ENCODE data around the gene EFNA5. TPM values are rescaled to one million over a fixed set of nuclear protein-coding genes. Genes with fewer than 3 reads are reported as not detected.

The EFNA5 gene
- total and polyA plus RNA-seq, 2 of the 8 experiments (the other 6 are each of a cell fraction or from before 2014, with no cell fraction given) = 9.6 to 21.8 TPM

- H3K36me3 ChIP-seq (ENCODE audit: control insufficient read depth in 2 of 4, insufficient read depth in 4 of 4, low read length in 3 of 4) = no peaks in the 10 kb centered on the region
- no peaks in the 10 kb centered on the region for H3K27me3 ChIP-seq (replicated peaks in 1 of 4; ENCODE audit: control insufficient read depth in 3 of 4, extremely low read depth in 1 of 4, insufficient read depth in 3 of 4, low read length in 3 of 4)
- DNase-seq (ENCODE audit: low read depth in 1 of 2, low spot score in 2 of 2) (no peak), FAIRE-seq (no peak)
- H3K56ac ChIP-seq (replicated peaks; ENCODE audit: insufficient read length, low read depth, low read length) = no peak overlapping the region
- no peak overlapping the region for H3K4ac ChIP-seq (replicated peaks; ENCODE audit: insufficient read length, low read depth, low read length)
- H3K27ac ChIP-seq (ENCODE audit: low read depth, low read length) = no peak overlapping the region
- no peak overlapping the region for H3K23ac ChIP-seq (ENCODE audit: insufficient read length)
- H3K4me2 ChIP-seq (ENCODE audit: insufficient read depth in 1 of 2, low read depth in 2 of 2, low read length in 2 of 2) = no peak overlapping the region; a peak in 1 of 4 replicates
- H4K5ac ChIP-seq (ENCODE audit: insufficient read length, low read depth, low read length) = no peak overlapping the region
- H3K4me1 ChIP-seq (replicated peaks in 1 of 4; ENCODE audit: control insufficient read depth in 3 of 4, insufficient read depth in 4 of 4, low read length in 3 of 4) = peaks cover 0 to 16% (median 4%) of the 10 kb centered on the region in 4 experiments; a peak in 3 of 7 replicates
- H3K9ac ChIP-seq (replicated peaks in 1 of 4; ENCODE audit: extremely low read depth in 1 of 4, low read depth in 3 of 4, low read length in 3 of 4) = no peak overlapping the region
- H2BK120ac ChIP-seq (replicated peaks; ENCODE audit: low read depth, low read length) = no peak overlapping the region
- POLR2A ChIA-PET (ENCODE audit: partially characterized antibody) = interaction anchor here (1.3 kb wide), 1 partner anchor 54 kb away, joined by 3 read pairs; no protein-coding TSS in a partner anchor
- no peak overlapping the region for H2AK5ac ChIP-seq (ENCODE audit: low read depth, low read length)
- H4K20me1 ChIP-seq (replicated peaks in 1 of 2; ENCODE audit: control insufficient read depth in 1 of 2, insufficient read depth in 2 of 2, low read length in 2 of 2) = no peaks in the 10 kb centered on the region
- no peak overlapping the region for H2BK12ac ChIP-seq (ENCODE audit: low read depth, low read length)
- H2AFZ ChIP-seq (ENCODE audit: low read length) = no peak overlapping the region
- 91% methylated on average over 7 of the region's 7 CpGs; no CpG with 5 or more reads in 1 of the 2 experiments for WGBS, 2 experiments (ENCODE audit: extremely low coverage in 1 of 2, insufficient coverage in 1 of 2, insufficient read length in 1 of 2, insufficient replicate concordance in 2 of 2, low coverage in 1 of 2, low lambda C conversion rate in 2 of 2, missing lambda C conversion rate in 1 of 2)
- H4K91ac ChIP-seq (replicated peaks; ENCODE audit: insufficient read length, low read length) = no peak overlapping the region
- no peak overlapping the region for H2BK15ac ChIP-seq (ENCODE audit: low read length)
- H2BK20ac ChIP-seq (ENCODE audit: low read length) = no peak overlapping the region
- no peak overlapping the region for H3K18ac ChIP-seq (ENCODE audit: extremely low read depth, low read length)
- H3K9me3 ChIP-seq (ENCODE audit: insufficient read depth in 2 of 2, low read depth in 1 of 2, low read length in 1 of 2) = no peaks in the 10 kb centered on the region
- no peak overlapping the region for H2BK5ac ChIP-seq (ENCODE audit: low read depth, low read length)
- no peak overlapping the region for H3K4me3 ChIP-seq (ENCODE audit: extremely low read depth in 1 of 4, insufficient read depth in 2 of 4, low read depth in 3 of 4, low read length in 4 of 4)
- H3K79me2 ChIP-seq (ENCODE audit: control insufficient read depth in 1 of 2, insufficient read depth in 2 of 2, low read length in 2 of 2) = peaks cover 0 to 4% of the 10 kb centered on the region in 2 experiments; a peak in 1 of 4 replicates
- no peak overlapping the region for H3K14ac ChIP-seq (ENCODE audit: insufficient read length)
- CTCF ChIA-PET (ENCODE audit: partially characterized antibody) = interaction anchor here (0.6 to 2.5 kb wide), 5 partner anchors 9 to 142 kb away, joined by 3 to 14 read pairs (median 3); no protein-coding TSS in a partner anchor
- no peak overlapping the region for H4K8ac ChIP-seq (ENCODE audit: extremely low read depth, insufficient read depth, low read length)
- no peaks in the 10 kb centered on the region for H3K23me2 ChIP-seq (ENCODE audit: low read depth, low read length)
- no peaks in the 10 kb centered on the region for H3K79me1 ChIP-seq (ENCODE audit: low read depth, low read length)
- TF ChIP-seq USF2 (IDR thresholded peaks at IDR 0.05; ENCODE audit: low read length) (no peak), JUN (IDR thresholded peaks at IDR 0.05; ENCODE audit: low read depth, low read length) (no peak), CEBPB (IDR thresholded peaks at IDR 0.05; ENCODE audit: low read depth, low read length) (no peak), BACH1 (IDR thresholded peaks at IDR 0.05; ENCODE audit: low read length) (no peak), CHD2 (IDR thresholded peaks at IDR 0.05; ENCODE audit: low read length) (no peak), RXRA (IDR thresholded peaks at IDR 0.05; ENCODE audit: insufficient read depth, low read depth, low read length) (no peak), SP4 (IDR thresholded peaks at IDR 0.05; ENCODE audit: low read length) (no peak), TAF1 (IDR thresholded peaks at IDR 0.05; ENCODE audit: low read depth, low read length) (no peak), TAF7 (optimal IDR thresholded peaks at IDR 0.05; ENCODE audit: borderline replicate concordance, low read depth, low read length) (no peak), SIX5 (IDR thresholded peaks at IDR 0.05; ENCODE audit: low read depth, low read length) (no peak), RBBP5 (IDR thresholded peaks at IDR 0.05; ENCODE audit: borderline replicate concordance, low read depth, low read length) (no peak), CTBP2 (IDR thresholded peaks at IDR 0.05; ENCODE audit: borderline replicate concordance, insufficient read depth, insufficient read length, low read length) (no peak), EZH2 (IDR thresholded peaks at IDR 0.05; ENCODE audit: low read depth, low read length, severe bottlenecking) (no peak), KDM5A (IDR thresholded peaks at IDR 0.05; ENCODE audit: low read length) (no peak)
These were observed 114.2 kb downstream of the EFNA5 start for GRCh38 chr5:107556575-107556974.

Data from H1 (cell line).